Psoas muscle (tissue), 8 donors: Measurements from ENCODE around the gene CSAD. TPM values are rescaled to one million over a fixed set of nuclear protein-coding genes. Genes with fewer than 3 reads are reported as not detected.
"Not testable (repeated sequence)": the region's sequence is repeated elsewhere in the genome, so short reads cannot be mapped to it uniquely, and the experiment has no call there.

ENCODE experiments used
- ATAC-seq, 4 donors: fragments of 200-7000 bp; cut with Tn5 transposase; one replicate each; pipeline ENCODE4 v1.9.1; 2020; ENCODE audit warnings: moderate library complexity in 3 of 4, mild to moderate bottlenecking in 2 of 4
- DNase-seq, 2 donors: peaks; one replicate each; pipeline ENCODE4 v3.0.0-alpha.2; 2020
- H3K27ac ChIP-seq: fragments of 200-600 bp; one replicate; pipeline ENCODE4 v1.8.0; 2022
- H3K27me3 ChIP-seq, 3 donors: fragments of 200-600 bp in 1 of 3; one replicate each; pipeline versions ENCODE4 v1.6.1 to v1.8.0; 2013 to 2022; ENCODE audit warnings: low read length in 2 of 3, mild to moderate bottlenecking in 2 of 3, moderate library complexity in 1 of 3; ENCODE audit not compliant: insufficient read depth in 3 of 3
- H3K36me3 ChIP-seq, 2 donors: fragments of 200-600 bp in 1 of 2; one replicate each; pipeline versions ENCODE4 v1.6.1 to v1.8.0; 2013 to 2022; ENCODE audit warnings: low read depth in 1 of 2, mild to moderate bottlenecking in 1 of 2, moderate library complexity in 1 of 2; ENCODE audit not compliant: insufficient read depth in 1 of 2
- H3K4me1 ChIP-seq: fragments of 200-600 bp; one replicate; pipeline ENCODE4 v1.8.0; 2022
- H3K4me3 ChIP-seq: fragments of 200-600 bp; one replicate; pipeline ENCODE4 v1.8.0; 2022; ENCODE audit warnings: mild to moderate bottlenecking
- H3K9me3 ChIP-seq: fragments of 200-600 bp; one replicate; pipeline ENCODE4 v1.8.0; 2022
- WGBS, 3 donors: extraction: QIAGEN DNeasy Blood & Tissue Kit; methylation state at CpG; one replicate each; pipeline versions ENCODE4 v1.1.6 to v1.1.7; 2013; 5-methylcytosine and 5-hydroxymethylcytosine counted together
- intact Hi-C, 2 donors: fragments of 100-400 bp; cut with DNase I; formaldehyde crosslinking; loops; one replicate each; pipeline versions ENCODE4 v1.11.0 to v1.14.2; 2022
- polyA plus RNA-seq, 3 donors: library from polyadenylated mRNA; stranded (reverse); fragments of 200-250 nt; gene quantifications; one replicate each; pipeline ENCODE4 v1.2.3, GENCODE V29; 2013
- total RNA-seq, 4 donors: library from RNA; stranded (reverse); fragmentation: NEBNext Ultra II Directional in 2 of 4; extraction: Animal tissue kit (Norgen Biotek cat#: 25700) in 2 of 4; gene quantifications; one replicate each; pipeline versions ENCODE4 v1.2.1 to v1.2.4, GENCODE V29; 2021 to 2023
- TF ChIP-seq, protein P1 (sequence below): fragments of 200-600 bp; IDR thresholded peaks from one replicate; pipeline ENCODE4 v1.8.0; 2022; ENCODE audit warnings: antibody characterized with exemption
- donor health status: healthy with polysubstance abuse.
- donor health status: DM: no; HTN: no; CAD: no; lungs with moderate emphysema.
- donor health status: Bipolar disorder and iron deficiency.
- donor health status: healthy.
- donor health status: DM: yes; HTN: yes; CAD: no.
- donor health status: DM: no; HTN: no; CAD: no.
- donor health status: DM: no; HTN: no; CAD: no.
- donor health status: DM: yes; HTN: yes; CAD: no.

Gene CSAD
- total and polyA plus RNA-seq, 7 donors: 3.9 to 7.8 (median 6.3) TPM

DNA sequence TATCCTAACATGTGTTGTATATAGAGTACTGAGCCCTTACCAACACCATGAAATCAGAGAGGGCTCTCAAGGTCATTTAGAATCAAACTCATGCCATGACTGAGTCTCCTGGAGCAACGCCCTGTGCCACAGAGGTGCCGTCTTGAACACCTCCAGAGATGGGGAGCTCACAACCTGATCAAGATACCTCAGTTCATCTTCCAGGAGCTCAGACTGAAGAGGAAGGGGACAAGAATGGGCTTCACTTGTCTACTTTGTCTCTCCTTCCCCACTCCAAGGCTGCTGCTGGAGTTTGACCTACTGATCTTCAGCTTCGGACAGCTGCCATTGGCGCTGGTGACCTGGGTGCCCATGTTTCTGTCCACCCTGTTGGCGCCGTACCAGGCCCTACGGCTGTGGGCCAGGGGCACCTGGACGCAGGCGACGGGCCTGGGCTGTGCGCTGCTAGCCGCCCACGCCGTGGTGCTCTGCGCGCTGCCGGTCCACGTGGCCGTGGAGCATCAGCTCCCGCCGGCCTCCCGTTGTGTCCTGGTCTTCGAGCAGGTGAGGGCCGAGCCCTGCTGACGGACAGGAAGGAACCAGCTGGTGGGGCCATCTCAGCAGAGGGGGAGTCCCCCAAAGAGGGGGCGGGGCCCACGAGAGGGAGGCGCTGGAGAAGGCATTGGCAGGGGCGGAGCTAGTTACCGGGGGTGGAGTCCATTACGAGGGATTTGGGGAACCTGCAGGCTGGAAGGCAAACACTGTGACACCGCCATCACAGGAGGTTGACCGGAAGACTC, 65.4 kb downstream of the CSAD start:
- WGBS, 3 donors: 84 to 86% (median 86%) methylated on average over 33 of the region's 33 CpGs
- no peaks in the 10 kb centered on the region for H3K36me3 ChIP-seq
- TF ChIP-seq, protein P1, sequence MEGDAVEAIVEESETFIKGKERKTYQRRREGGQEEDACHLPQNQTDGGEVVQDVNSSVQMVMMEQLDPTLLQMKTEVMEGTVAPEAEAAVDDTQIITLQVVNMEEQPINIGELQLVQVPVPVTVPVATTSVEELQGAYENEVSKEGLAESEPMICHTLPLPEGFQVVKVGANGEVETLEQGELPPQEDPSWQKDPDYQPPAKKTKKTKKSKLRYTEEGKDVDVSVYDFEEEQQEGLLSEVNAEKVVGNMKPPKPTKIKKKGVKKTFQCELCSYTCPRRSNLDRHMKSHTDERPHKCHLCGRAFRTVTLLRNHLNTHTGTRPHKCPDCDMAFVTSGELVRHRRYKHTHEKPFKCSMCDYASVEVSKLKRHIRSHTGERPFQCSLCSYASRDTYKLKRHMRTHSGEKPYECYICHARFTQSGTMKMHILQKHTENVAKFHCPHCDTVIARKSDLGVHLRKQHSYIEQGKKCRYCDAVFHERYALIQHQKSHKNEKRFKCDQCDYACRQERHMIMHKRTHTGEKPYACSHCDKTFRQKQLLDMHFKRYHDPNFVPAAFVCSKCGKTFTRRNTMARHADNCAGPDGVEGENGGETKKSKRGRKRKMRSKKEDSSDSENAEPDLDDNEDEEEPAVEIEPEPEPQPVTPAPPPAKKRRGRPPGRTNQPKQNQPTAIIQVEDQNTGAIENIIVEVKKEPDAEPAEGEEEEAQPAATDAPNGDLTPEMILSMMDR: no peak
- H3K4me3 ChIP-seq: no peak overlapping the region
- ATAC-seq (peak; percentile 10 to 24 (median 17)), DNase-seq (no peak)
- peak overlapping the region; percentile 27 for H3K27ac ChIP-seq
- intact Hi-C loops: no loop called here
- peaks cover 10% of the 10 kb centered on the region for H3K4me1 ChIP-seq
- no peaks in the 10 kb centered on the region for H3K27me3 ChIP-seq
- no peaks in the 10 kb centered on the region for H3K9me3 ChIP-seq

DNA sequence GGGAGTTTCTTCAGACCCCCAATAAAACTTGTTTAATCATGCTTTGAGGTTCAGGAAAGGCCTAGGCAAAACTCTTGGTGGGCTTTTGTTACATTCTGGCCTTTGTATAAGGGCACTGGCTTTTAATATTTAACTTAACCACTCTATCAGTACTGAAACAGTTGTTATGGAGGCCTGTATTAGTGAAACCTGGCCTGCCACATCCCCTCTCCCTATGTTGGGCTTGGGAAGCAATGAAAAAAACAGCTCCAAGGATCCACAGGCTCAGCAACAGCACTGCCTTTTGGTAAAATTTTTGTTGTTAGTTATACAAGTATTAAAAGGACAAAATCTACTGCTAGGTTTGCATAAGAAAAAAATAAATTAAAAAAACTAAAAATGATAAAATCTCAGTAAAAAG, 66.8 kb downstream of the CSAD start:
- H3K9me3 ChIP-seq: no peaks in the 10 kb centered on the region
- no peaks in the 10 kb centered on the region for H3K36me3 ChIP-seq
- peaks cover 10% of the 10 kb centered on the region for H3K4me1 ChIP-seq
- DNase-seq (no peak), ATAC-seq (no peak)
- intact Hi-C loops: no loop called here
- no peaks in the 10 kb centered on the region for H3K27me3 ChIP-seq
- no peak overlapping the region for H3K4me3 ChIP-seq
- TF ChIP-seq, protein P1: no peak
- no peak overlapping the region for H3K27ac ChIP-seq

DNA sequence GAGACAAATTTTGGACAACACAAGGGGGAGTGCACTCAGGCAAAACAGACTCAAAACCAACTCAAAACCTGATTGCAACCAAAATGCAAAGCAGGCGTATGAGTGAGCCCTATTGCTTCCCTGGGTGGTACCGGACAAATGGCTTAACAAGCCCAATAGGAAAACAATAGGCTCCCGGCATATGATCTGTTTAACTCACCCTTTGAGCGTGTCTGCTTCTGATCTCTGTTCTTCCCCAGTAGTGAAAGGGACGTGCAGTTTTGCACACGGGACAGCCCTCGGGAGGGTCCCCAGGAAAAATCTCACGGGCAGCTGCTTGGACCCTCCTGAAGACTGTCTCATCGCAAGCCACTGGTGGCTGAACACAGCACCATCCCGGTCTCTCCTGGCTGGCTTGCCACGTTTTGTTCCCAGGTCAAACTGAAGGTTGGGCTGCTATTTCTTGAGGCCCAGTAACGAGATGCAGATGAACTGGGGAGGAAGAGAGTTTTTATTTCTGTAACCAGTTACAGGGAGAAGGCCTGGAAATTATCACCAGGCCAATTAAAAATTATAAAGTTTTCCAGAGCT, 67.5 kb downstream of the CSAD start:
- 76 to 79% (median 78%) methylated on average over 12 of the region's 12 CpGs for WGBS, 3 donors
- H3K4me3 ChIP-seq: no peak overlapping the region
- no peaks in the 10 kb centered on the region for H3K9me3 ChIP-seq
- intact Hi-C loops: no loop called here
- no peak for DNase-seq
- peaks cover 10% of the 10 kb centered on the region for H3K4me1 ChIP-seq
- TF ChIP-seq, protein P1: no peak
- H3K27ac ChIP-seq: no peak overlapping the region
- no peak for ATAC-seq
- no peaks in the 10 kb centered on the region for H3K27me3 ChIP-seq
- H3K36me3 ChIP-seq: no peaks in the 10 kb centered on the region

DNA sequence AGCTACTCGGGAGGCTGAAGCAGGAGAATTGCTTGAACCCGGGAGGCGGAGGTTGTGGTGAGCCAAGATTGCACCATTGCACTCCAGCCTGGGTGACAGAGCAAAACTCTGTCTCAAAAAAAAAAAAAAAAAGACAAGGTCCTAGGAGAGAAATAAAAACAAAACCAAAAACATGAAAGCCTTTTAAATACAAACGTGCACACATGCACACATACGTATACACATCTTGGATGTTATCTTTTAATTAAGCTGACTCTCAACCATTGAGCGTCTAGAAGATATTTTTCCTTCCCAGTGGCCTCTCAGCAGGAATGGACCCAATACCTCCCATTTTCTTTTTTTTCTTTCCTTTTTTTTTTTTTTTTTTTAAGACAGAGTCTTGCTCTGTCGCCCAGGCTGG, 68.3 kb downstream of the CSAD start:
- H3K27me3 ChIP-seq, intact Hi-C loops, H3K4me3 ChIP-seq, ATAC-seq, DNase-seq, H3K36me3 ChIP-seq, H3K9me3 ChIP-seq, H3K27ac ChIP-seq: not testable (repeated sequence)
- 83 to 94% (median 89%) methylated on average over 6 to 7 of the region's 7 CpGs for WGBS, 3 donors
- H3K4me1 ChIP-seq: peaks cover 10% of the 10 kb centered on the region

Other genes starting within 250 kb of the CSAD start
- 1 to 10 TPM in 3 of 4 donors, under 1 TPM in 1; 0.99 to 1.7 (median 1.4) TPM for gene KRT18, start 231.8 kb downstream of the CSAD start, total RNA-seq
- 1 to 10 TPM in 2 of 3 donors, under 1 TPM in 1; 0.39 to 1.6 (median 1.3) TPM for gene KRT18, start 231.8 kb downstream of the CSAD start, polyA plus RNA-seq
- gene EIF4B, start 174.5 kb downstream of the CSAD start, total RNA-seq: 100 to 1,000 TPM; 565 to 669 (median 617) TPM
- gene EIF4B, start 174.5 kb downstream of the CSAD start, polyA plus RNA-seq: 100 to 1,000 TPM; 150 to 304 (median 207) TPM
- gene TNS2, start 130.9 kb downstream of the CSAD start, total RNA-seq: 100 to 1,000 TPM in 1 of 4 donors, 10 to 100 TPM in 3; 39.4 to 132 (median 70.7) TPM
- 10 to 100 TPM; 37.7 to 48.9 (median 47.1) TPM for gene TNS2, start 130.9 kb downstream of the CSAD start, polyA plus RNA-seq
- gene SPRYD3, start 101.5 kb downstream of the CSAD start, total RNA-seq: 10 to 100 TPM; 19.7 to 22.6 (median 21.7) TPM
- 10 to 100 TPM; 16.5 to 49.1 (median 34.2) TPM for gene SPRYD3, start 101.5 kb downstream of the CSAD start, polyA plus RNA-seq
- 10 to 100 TPM in 3 of 4 donors, 1 to 10 TPM in 1; 6.4 to 21.3 (median 18.1) TPM for gene IGFBP6, start 83.3 kb downstream of the CSAD start, total RNA-seq
- gene IGFBP6, start 83.3 kb downstream of the CSAD start, polyA plus RNA-seq: 10 to 100 TPM; 23.9 to 27.0 (median 25.5) TPM
- not detected for gene SOAT2, start 77.4 kb downstream of the CSAD start, total RNA-seq
- under 1 TPM; 0.05 to 0.07 (median 0.07) TPM for gene SOAT2, start 77.4 kb downstream of the CSAD start, polyA plus RNA-seq
- gene ZNF740, start 203 bp downstream of the CSAD start, total RNA-seq: 10 to 100 TPM; 15.7 to 22.8 (median 19.8) TPM
- gene ZNF740, start 203 bp downstream of the CSAD start, polyA plus RNA-seq: 1 to 10 TPM; 3.3 to 8.8 (median 4.7) TPM
- 1 to 10 TPM in 2 of 4 donors, under 1 TPM in 2; 0.40 to 1.6 (median 0.94) TPM for gene ITGB7, start 26.3 kb upstream of the CSAD start, total RNA-seq
- gene ITGB7, start 26.3 kb upstream of the CSAD start, polyA plus RNA-seq: under 1 TPM; 0.19 to 0.73 (median 0.35) TPM
- 10 to 100 TPM in 1 of 4 donors, 1 to 10 TPM in 3; 5.0 to 10.7 (median 6.2) TPM for gene RARG, start 51.3 kb upstream of the CSAD start, total RNA-seq
- gene RARG, start 51.3 kb upstream of the CSAD start, polyA plus RNA-seq: 10 to 100 TPM in 1 of 3 donors, 1 to 10 TPM in 2; 3.7 to 10.8 (median 8.2) TPM
- under 1 TPM in 2 of 4 donors, not detected in 2; 0.37 to 0.48 TPM for gene ESPL1, start 87.4 kb upstream of the CSAD start, total RNA-seq
- under 1 TPM; 0.03 to 0.30 (median 0.08) TPM for gene ESPL1, start 87.4 kb upstream of the CSAD start, polyA plus RNA-seq
- 100 to 1,000 TPM; 239 to 282 (median 266) TPM for gene PFDN5, start 114.6 kb upstream of the CSAD start, total RNA-seq
- 100 to 1,000 TPM; 406 to 603 (median 474) TPM for gene PFDN5, start 114.6 kb upstream of the CSAD start, polyA plus RNA-seq
- gene MYG1, start 118.8 kb upstream of the CSAD start, total RNA-seq: 10 to 100 TPM; 43.1 to 51.4 (median 44.5) TPM
- gene MYG1, start 118.8 kb upstream of the CSAD start, polyA plus RNA-seq: 10 to 100 TPM; 34.6 to 68.9 (median 65.0) TPM
- 10 to 100 TPM; 29.0 to 35.7 (median 31.5) TPM for gene AAAS, start 140.7 kb upstream of the CSAD start, total RNA-seq
- gene AAAS, start 140.7 kb upstream of the CSAD start, polyA plus RNA-seq: 10 to 100 TPM; 22.9 to 36.8 (median 34.0) TPM
- gene SP7, start 155.4 kb upstream of the CSAD start, total RNA-seq: not detected
- not detected for gene SP7, start 155.4 kb upstream of the CSAD start, polyA plus RNA-seq
- gene SP1, start 199.3 kb upstream of the CSAD start, total RNA-seq: 10 to 100 TPM; 39.0 to 48.0 (median 45.4) TPM
- 10 to 100 TPM; 10.2 to 16.2 (median 15.1) TPM for gene SP1, start 199.3 kb upstream of the CSAD start, polyA plus RNA-seq
- gene AMHR2, start 242.9 kb upstream of the CSAD start, total RNA-seq: 1 to 10 TPM in 2 of 4 donors, under 1 TPM in 2; 0.40 to 1.6 (median 0.97) TPM
- gene AMHR2, start 242.9 kb upstream of the CSAD start, polyA plus RNA-seq: under 1 TPM; 0.43 to 0.84 (median 0.72) TPM